Measurements from ENCODE around the gene CFAP251. TPM values are rescaled to one million over a fixed set of nuclear protein-coding genes. Genes with fewer than 3 reads are reported as not detected.
"Not testable (repeated sequence)": the region's sequence is repeated elsewhere in the genome, so short reads cannot be mapped to it uniquely, and the experiment has no call there.

CFAP251 gene
- total RNA-seq, 1 experiment from 2014 or later = 23.5 TPM

- no peak overlapping the region for H3K4me3 Mint-ChIP-seq (ENCODE audit: unreplicated experiment)
- ChIA-PET CTCF (interaction anchor here (0.6 to 1.2 kb wide), 2 partner anchors 78 to 468 kb away, joined by 3 read pairs; no protein-coding TSS in a partner anchor), POLR2A (interaction anchor here (0.6 to 0.9 kb wide), 3 partner anchors 16 to 75 kb away, joined by 3 to 4 read pairs (median 3); partner anchors contain the start of gene PSMD9)
- DNase-seq (ENCODE audit: unreplicated experiment) = peak; percentile 74
- no peak for TF ChIP-seq CTCF (IDR thresholded peaks at IDR 0.05; ENCODE audit: unreplicated experiment)
- H3K36me3 Mint-ChIP-seq (ENCODE audit: insufficient read depth, unreplicated experiment) = no peaks in the 10 kb centered on the region
- peak overlapping the region; percentile 50 for H3K27ac Mint-ChIP-seq (ENCODE audit: low read depth, unreplicated experiment)
- BruUV-seq (replicated peaks) = no TSS peak
- no peaks in the 10 kb centered on the region for H3K27me3 Mint-ChIP-seq (ENCODE audit: insufficient read depth, unreplicated experiment)
- intact Hi-C loops (cut with micrococcal nuclease) = no loop called here
- H3K9me3 Mint-ChIP-seq (ENCODE audit: unreplicated experiment) = no peaks in the 10 kb centered on the region
- peaks cover 7% of the 10 kb centered on the region for H3K4me1 Mint-ChIP-seq (ENCODE audit: insufficient read depth, unreplicated experiment)
Measured at GRCh38 chr12:121872546-121873215, 45.7 kb upstream of the CFAP251 start.

DNA sequence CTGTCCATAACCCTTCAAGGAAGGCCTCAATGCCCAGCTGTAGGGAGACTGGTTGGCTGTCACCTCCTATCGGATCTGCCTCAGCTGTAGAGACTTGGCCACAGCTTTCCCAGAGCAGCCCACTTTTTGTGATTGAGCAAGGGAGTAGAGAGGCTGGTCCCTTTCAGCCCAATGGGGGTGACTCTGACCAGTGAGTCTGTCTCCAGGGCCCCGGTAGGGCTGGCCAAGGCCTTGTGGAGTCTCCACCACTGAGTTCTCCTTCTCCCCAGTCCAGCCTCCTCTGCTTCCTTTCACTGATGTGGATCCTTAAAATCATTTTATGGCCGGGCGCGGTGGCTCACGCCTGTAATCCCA, 45.2 kb upstream of the CFAP251 start:
- Mint-ChIP-seq H3K4me1 (ENCODE audit: insufficient read depth, unreplicated experiment) (peaks cover 7% of the 10 kb centered on the region), H3K36me3 (ENCODE audit: insufficient read depth, unreplicated experiment) (no peaks in the 10 kb centered on the region), H3K9me3 (ENCODE audit: unreplicated experiment) (no peaks in the 10 kb centered on the region), H3K4me3 (ENCODE audit: unreplicated experiment) (no peak overlapping the region), H3K27me3 (ENCODE audit: insufficient read depth, unreplicated experiment) (no peaks in the 10 kb centered on the region), H3K27ac (ENCODE audit: low read depth, unreplicated experiment) (no peak overlapping the region)
- CTCF ChIA-PET = interaction anchor here (0.6 to 1.2 kb wide), 3 partner anchors 79 to 895 kb away, joined by 3 read pairs; no protein-coding TSS in a partner anchor
- intact Hi-C loops (cut with micrococcal nuclease) = no loop called here
- POLR2A ChIA-PET = interaction anchor here (0.6 to 0.9 kb wide), 3 partner anchors 61 to 75 kb away, joined by 3 to 4 read pairs (median 3); no protein-coding TSS in a partner anchor
- BruUV-seq (replicated peaks) = no TSS peak
- no peak for TF ChIP-seq CTCF (IDR thresholded peaks at IDR 0.05; ENCODE audit: unreplicated experiment)
- no peak for DNase-seq (ENCODE audit: unreplicated experiment)

- Mint-ChIP-seq H3K4me1 (ENCODE audit: insufficient read depth, unreplicated experiment) (peaks cover 7% of the 10 kb centered on the region), H3K27ac (ENCODE audit: low read depth, unreplicated experiment) (no peak overlapping the region), H3K27me3 (ENCODE audit: insufficient read depth, unreplicated experiment) (no peaks in the 10 kb centered on the region), H3K36me3 (ENCODE audit: insufficient read depth, unreplicated experiment) (no peaks in the 10 kb centered on the region), H3K4me3 (ENCODE audit: unreplicated experiment) (no peak overlapping the region), H3K9me3 (ENCODE audit: unreplicated experiment) (no peaks in the 10 kb centered on the region)
- no peak for TF ChIP-seq CTCF (IDR thresholded peaks at IDR 0.05; ENCODE audit: unreplicated experiment)
- no peak for DNase-seq (ENCODE audit: unreplicated experiment)
- no TSS peak for BruUV-seq (replicated peaks)
- CTCF ChIA-PET = no interaction called here
- POLR2A ChIA-PET = interaction anchor here (0.6 kb wide), 1 partner anchor 71 kb away, joined by 3 read pairs; no protein-coding TSS in a partner anchor
- intact Hi-C loops (cut with micrococcal nuclease) = no loop called here
Measured at GRCh38 chr12:121874071-121874470, 44.3 kb upstream of the CFAP251 start.

DNA sequence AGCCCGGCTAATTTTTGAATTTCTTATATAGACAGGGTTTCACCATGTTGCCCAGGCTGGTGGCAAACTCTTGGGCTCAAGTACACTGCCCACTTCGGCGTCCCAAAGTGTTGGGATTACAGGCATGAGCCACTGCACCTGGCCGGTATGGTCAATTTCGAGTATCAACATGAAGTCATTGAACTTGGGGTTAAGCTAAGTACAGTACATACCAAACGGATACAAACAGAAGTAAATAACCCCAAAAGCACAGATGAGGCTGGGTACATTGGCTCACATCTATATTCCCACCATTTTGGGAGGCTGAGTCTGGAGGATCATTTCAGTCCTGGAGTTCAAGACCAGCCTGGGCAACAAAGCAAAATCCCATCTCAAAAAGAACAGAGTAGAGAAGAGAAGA, 42.8 kb upstream of the CFAP251 start:
- ChIA-PET CTCF (no interaction called here), POLR2A (interaction anchor here (1.2 kb wide), 1 partner anchor 73 kb away, joined by 3 read pairs; no protein-coding TSS in a partner anchor)
- no peak overlapping the region for H3K4me3 Mint-ChIP-seq (ENCODE audit: unreplicated experiment)
- no peak for TF ChIP-seq CTCF (IDR thresholded peaks at IDR 0.05; ENCODE audit: unreplicated experiment)
- H3K9me3 Mint-ChIP-seq (ENCODE audit: unreplicated experiment) = no peaks in the 10 kb centered on the region
- H3K27me3 Mint-ChIP-seq (ENCODE audit: insufficient read depth, unreplicated experiment) = no peaks in the 10 kb centered on the region
- intact Hi-C loops (cut with micrococcal nuclease) = no loop called here
- no peak overlapping the region for H3K27ac Mint-ChIP-seq (ENCODE audit: low read depth, unreplicated experiment)
- BruUV-seq (replicated peaks) = no TSS peak
- H3K4me1 Mint-ChIP-seq (ENCODE audit: insufficient read depth, unreplicated experiment) = peaks cover 7% of the 10 kb centered on the region
- no peak for DNase-seq (ENCODE audit: unreplicated experiment)
- H3K36me3 Mint-ChIP-seq (ENCODE audit: insufficient read depth, unreplicated experiment) = no peaks in the 10 kb centered on the region

- H3K27ac Mint-ChIP-seq (ENCODE audit: low read depth, unreplicated experiment); H3K4me1 Mint-ChIP-seq (ENCODE audit: insufficient read depth, unreplicated experiment); DNase-seq (ENCODE audit: unreplicated experiment); H3K4me3 Mint-ChIP-seq (ENCODE audit: unreplicated experiment); BruUV-seq (replicated peaks); H3K27me3 Mint-ChIP-seq (ENCODE audit: insufficient read depth, unreplicated experiment); H3K36me3 Mint-ChIP-seq (ENCODE audit: insufficient read depth, unreplicated experiment); H3K9me3 Mint-ChIP-seq (ENCODE audit: unreplicated experiment); intact Hi-C loops (cut with micrococcal nuclease); CTCF ChIA-PET: not testable (repeated sequence)
- POLR2A ChIA-PET = interaction anchor here (1.2 kb wide), 1 partner anchor 73 kb away, joined by 3 read pairs; no protein-coding TSS in a partner anchor
Measured at GRCh38 chr12:121876080-121876447, 42.3 kb upstream of the CFAP251 start.
